OCI-LY7 (cell line): ENCODE results near the gene MCUB. TPM values are rescaled to one million over a fixed set of nuclear protein-coding genes. Genes with fewer than 3 reads are reported as not detected.
A peak's percentile ranks its signal among the peaks of the same experiment; 100 is the strongest.

ENCODE experiments used
- BruUV-seq: library from RNA; stranded (reverse); fragments of 400-500 nt; replicated peaks from 2 replicates; lab custom pipeline; 2021; lab: Mats Ljungman, UMichigan
- CTCF ChIA-PET: fragments of 300-600 bp; sonication (Branson Sonifier 250); formaldehyde crosslinking; loops from one replicate; lab custom pipeline; 2022; ENCODE audit warnings: antibody characterized with exemption; ENCODE audit not compliant: unreplicated experiment; lab: Charles Lee
- POLR2A ChIA-PET: fragments of 300-600 bp; sonication (Branson Sonifier 250); formaldehyde crosslinking; loops from one replicate; lab custom pipeline; 2022; ENCODE audit warnings: antibody characterized with exemption; lab: Charles Lee
- DNase-seq: peaks from one replicate; pipeline ENCODE4 v3.0.0-alpha.2; 2015; ENCODE audit warnings: low spot score
- H2AFZ ChIP-seq: fragments of 200-600 bp; sonication (generic), shearing (Covaris generic); 2 replicates; pipeline ENCODE4 v1.6.1; 2014; ENCODE audit warnings: mild to moderate bottlenecking, antibody characterized with exemption, low read length, moderate library complexity
- H3K27ac ChIP-seq: fragments of 200-600 bp; sonication (generic); 2 replicates; pipeline ENCODE4 v1.5.1; 2014; ENCODE audit warnings: mixed run types, low read depth, mild to moderate bottlenecking, moderate library complexity, low read length, inconsistent platforms; ENCODE audit not compliant: poor library complexity, severe bottlenecking
- H3K36me3 ChIP-seq: fragments of 200-600 bp; sonication (generic); 2 replicates; pipeline ENCODE4 v1.6.1; 2014; ENCODE audit warnings: mild to moderate bottlenecking, antibody characterized with exemption, low read length, moderate library complexity, mixed read lengths; ENCODE audit not compliant: insufficient read depth
- H3K4me1 ChIP-seq: fragments of 200-600 bp; sonication (generic); 2 replicates; pipeline ENCODE4 v1.5.1; 2014; ENCODE audit warnings: mild to moderate bottlenecking, low read length; ENCODE audit not compliant: insufficient read depth, poor library complexity, severe bottlenecking
- H3K4me2 ChIP-seq: fragments of 200-600 bp; sonication (generic); 2 replicates; pipeline ENCODE4 v1.6.1; 2014; ENCODE audit warnings: mild to moderate bottlenecking, low read length
- H3K4me3 ChIP-seq: fragments of 200-600 bp; sonication (generic); 2 replicates; pipeline ENCODE4 v1.5.1; 2014; ENCODE audit warnings: mild to moderate bottlenecking, low read depth, low read length; ENCODE audit not compliant: poor library complexity, severe bottlenecking
- H3K79me2 ChIP-seq: fragments of 200-600 bp; sonication (generic); 2 replicates; pipeline ENCODE4 v1.6.1; 2016; ENCODE audit warnings: low read depth, mild to moderate bottlenecking, low read length, moderate library complexity, mixed read lengths; ENCODE audit not compliant: insufficient read depth
- H3K9me2 ChIP-seq: fragments of 200-600 bp; sonication (generic); 2 replicates; pipeline ENCODE4 v1.6.1; 2016; ENCODE audit warnings: mild to moderate bottlenecking, low read length, mixed read lengths; ENCODE audit not compliant: insufficient read depth
- H3K9me3 ChIP-seq: fragments of 200-600 bp; sonication (generic); 2 replicates; pipeline ENCODE4 v1.6.1; 2014; ENCODE audit warnings: mild to moderate bottlenecking, mixed run types, low read length, mixed read lengths
- H4K20me1 ChIP-seq: fragments of 200-600 bp; sonication (generic); 2 replicates; pipeline ENCODE4 v1.6.1; 2014; ENCODE audit warnings: mild to moderate bottlenecking, antibody characterized with exemption, low read length, moderate library complexity, mixed read lengths; ENCODE audit not compliant: insufficient read depth
- EZH2phosphoT487 ChIP-seq: fragments of 200-600 bp; sonication (generic); IDR thresholded peaks from 2 replicates; pipeline ENCODE4 v1.6.1; 2018; ENCODE audit warnings: low read depth, borderline replicate concordance, mild to moderate bottlenecking, mixed run types, antibody characterized with exemption, low read length, moderate library complexity, mixed read lengths
- intact Hi-C: fragments of 100-400 bp; cut with micrococcal nuclease; formaldehyde crosslinking; loops from one replicate; pipeline ENCODE4 v1.10.0; 2022; ENCODE audit not compliant: unreplicated experiment
- total RNA-seq, 2 experiments: library from RNA; depleted of rRNA in 1 of 2; stranded (reverse); fragments of >200 nt in 1 of 2; shearing (Covaris generic) in 1 of 2; gene quantifications; 2 replicates each; pipeline ENCODE4 v1.2.3, GENCODE V29; 2014 to 2022
- TF ChIP-seq, protein P1 (sequence below): fragments of 200-600 bp; sonication (generic); conservative IDR thresholded peaks from 2 replicates; pipeline ENCODE4 v1.5.1; 2014; ENCODE audit warnings: mild to moderate bottlenecking, antibody characterized with exemption, low read length, moderate library complexity, mixed read lengths

Gene MCUB
- total RNA-seq, 2 experiments from 2014 or later = 40.3 to 64.4 TPM

DNA sequence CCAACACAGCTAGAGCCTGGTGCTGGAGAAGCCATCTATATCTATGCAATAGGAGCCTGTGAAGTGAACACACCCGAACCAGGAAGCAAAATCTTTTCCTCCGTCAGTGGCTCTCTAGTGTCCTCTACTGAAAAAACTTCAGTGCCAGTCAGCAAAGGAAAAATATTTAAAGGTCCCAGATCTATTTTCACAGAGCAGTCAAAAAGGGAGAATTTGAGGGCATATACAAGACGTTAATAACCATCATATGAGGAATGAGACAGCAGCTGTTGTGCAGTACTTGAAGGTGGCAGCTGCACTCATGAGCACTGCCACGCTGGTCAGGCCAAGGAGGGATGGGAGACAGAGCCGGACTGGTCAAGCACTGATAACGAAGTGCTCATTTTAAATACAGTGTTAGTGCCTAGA, 14.4 kb downstream of the MCUB start:
- H2AFZ ChIP-seq = no peak overlapping the region
- H3K4me1 ChIP-seq = no peaks in the 10 kb centered on the region
- no peaks in the 10 kb centered on the region for H3K9me3 ChIP-seq
- CTCF ChIA-PET = no interaction called here
- TF ChIP-seq EZH2phosphoT487 = no peak
- TF ChIP-seq, protein P1, sequence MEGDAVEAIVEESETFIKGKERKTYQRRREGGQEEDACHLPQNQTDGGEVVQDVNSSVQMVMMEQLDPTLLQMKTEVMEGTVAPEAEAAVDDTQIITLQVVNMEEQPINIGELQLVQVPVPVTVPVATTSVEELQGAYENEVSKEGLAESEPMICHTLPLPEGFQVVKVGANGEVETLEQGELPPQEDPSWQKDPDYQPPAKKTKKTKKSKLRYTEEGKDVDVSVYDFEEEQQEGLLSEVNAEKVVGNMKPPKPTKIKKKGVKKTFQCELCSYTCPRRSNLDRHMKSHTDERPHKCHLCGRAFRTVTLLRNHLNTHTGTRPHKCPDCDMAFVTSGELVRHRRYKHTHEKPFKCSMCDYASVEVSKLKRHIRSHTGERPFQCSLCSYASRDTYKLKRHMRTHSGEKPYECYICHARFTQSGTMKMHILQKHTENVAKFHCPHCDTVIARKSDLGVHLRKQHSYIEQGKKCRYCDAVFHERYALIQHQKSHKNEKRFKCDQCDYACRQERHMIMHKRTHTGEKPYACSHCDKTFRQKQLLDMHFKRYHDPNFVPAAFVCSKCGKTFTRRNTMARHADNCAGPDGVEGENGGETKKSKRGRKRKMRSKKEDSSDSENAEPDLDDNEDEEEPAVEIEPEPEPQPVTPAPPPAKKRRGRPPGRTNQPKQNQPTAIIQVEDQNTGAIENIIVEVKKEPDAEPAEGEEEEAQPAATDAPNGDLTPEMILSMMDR = peak; percentile 58
- no peak overlapping the region for H3K27ac ChIP-seq
- intact Hi-C loops = no loop called here
- H3K9me2 ChIP-seq = no peaks in the 10 kb centered on the region
- peak overlapping the region; percentile 33; the same call in 1 of the 2 replicates for H3K4me2 ChIP-seq
- POLR2A ChIA-PET = interaction anchor here (0.9 to 1.8 kb wide), 9 partner anchors 10 to 149 kb away, joined by 3 to 9 read pairs (median 5); partner anchors contain the start of gene MCUB
- H3K79me2 ChIP-seq = peaks cover 84% of the 10 kb centered on the region
- H4K20me1 ChIP-seq = peaks cover 12% of the 10 kb centered on the region; the same call in 1 of the 2 replicates
- no peak overlapping the region for H3K4me3 ChIP-seq
- H3K36me3 ChIP-seq = peaks cover 33% of the 10 kb centered on the region
- DNase-seq = peak; percentile 29
- BruUV-seq = no TSS peak

DNA sequence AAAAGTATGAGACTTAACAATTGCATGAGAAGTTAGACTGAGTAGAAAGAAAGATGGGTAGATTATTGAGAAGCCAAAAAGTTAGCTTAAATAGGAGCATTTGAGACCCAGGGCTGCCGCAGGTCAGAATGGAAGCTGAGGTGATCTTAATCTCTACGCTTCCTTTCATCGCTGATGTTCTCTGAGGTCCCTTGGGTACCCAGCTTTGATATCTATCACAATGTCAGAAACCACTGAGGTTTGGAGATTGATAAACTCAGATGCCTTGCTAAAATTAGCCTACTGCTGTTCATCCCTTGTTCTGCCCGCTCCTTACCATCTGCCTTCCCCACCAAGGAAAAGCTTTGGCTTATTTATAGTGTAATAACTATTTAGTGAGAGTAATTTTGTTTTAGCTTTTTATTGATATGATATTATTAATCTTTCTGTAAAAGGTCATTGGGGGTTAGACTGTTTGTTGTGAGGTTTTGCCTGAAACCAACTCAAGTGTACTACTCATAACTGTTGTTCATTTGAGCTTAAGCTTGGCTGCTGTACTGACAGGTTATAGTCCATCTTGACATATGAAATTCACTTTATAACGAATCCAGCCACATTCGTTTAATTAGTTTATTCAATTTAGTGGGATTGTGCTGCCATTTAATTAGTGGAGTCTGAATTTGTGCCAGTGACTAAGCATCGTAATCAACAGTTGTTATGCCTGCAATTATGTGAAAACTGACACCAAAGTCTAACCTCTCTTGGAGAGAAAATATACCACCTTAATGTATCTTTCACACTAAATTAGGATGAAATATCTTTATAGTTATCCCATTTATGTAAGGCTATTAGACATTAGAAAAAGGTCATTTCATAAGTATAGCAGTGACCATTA, 15.1 kb downstream of the MCUB start:
- DNase-seq = no peak
- Histone ChIP-seq H3K27ac (no peak overlapping the region), H3K9me3 (no peaks in the 10 kb centered on the region), H3K79me2 (peaks cover 82% of the 10 kb centered on the region), H3K36me3 (peaks cover 28% of the 10 kb centered on the region), H3K4me2 (no peak overlapping the region), H3K4me1 (no peaks in the 10 kb centered on the region), H3K9me2 (no peaks in the 10 kb centered on the region), H4K20me1 (peaks cover 12% of the 10 kb centered on the region; the same call in 1 of the 2 replicates), H3K4me3 (no peak overlapping the region), H2AFZ (no peak overlapping the region)
- TF ChIP-seq, protein P1 = no peak
- no peak for TF ChIP-seq EZH2phosphoT487
- ChIA-PET POLR2A (interaction anchor here (0.9 to 1.8 kb wide), 9 partner anchors 9 to 150 kb away, joined by 3 to 9 read pairs (median 5); partner anchors contain the start of gene MCUB), CTCF (no interaction called here)
- BruUV-seq = no TSS peak
- intact Hi-C loops = no loop called here

DNA sequence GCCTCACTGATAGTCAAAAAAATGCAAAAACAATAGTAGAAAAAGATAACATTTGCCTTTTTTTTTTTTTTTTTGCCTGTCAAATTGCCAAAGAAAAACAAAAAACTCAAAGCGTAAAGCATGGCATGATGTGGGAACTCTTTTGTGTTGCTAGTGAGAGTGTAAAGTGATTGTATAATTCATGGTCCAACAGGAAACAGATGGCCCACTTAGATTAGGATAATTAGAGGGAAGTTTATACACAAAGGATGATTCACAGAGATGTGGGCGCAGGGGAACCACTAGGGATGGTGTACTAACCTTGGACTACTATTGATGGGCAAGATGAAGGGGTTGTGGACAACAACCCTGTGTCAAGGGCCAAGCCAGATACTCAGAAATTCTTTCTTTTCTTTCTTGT, 16.4 kb downstream of the MCUB start:
- Histone ChIP-seq H3K9me3 (no peaks in the 10 kb centered on the region), H3K9me2 (no peaks in the 10 kb centered on the region), H2AFZ (no peak overlapping the region), H3K79me2 (peaks cover 71% of the 10 kb centered on the region), H4K20me1 (peaks cover 8% of the 10 kb centered on the region; the same call in 1 of the 2 replicates), H3K27ac (no peak overlapping the region), H3K4me2 (no peak overlapping the region), H3K4me3 (no peak overlapping the region), H3K36me3 (peaks cover 17% of the 10 kb centered on the region), H3K4me1 (no peaks in the 10 kb centered on the region)
- DNase-seq = no peak
- POLR2A ChIA-PET = no interaction called here
- intact Hi-C loops = no loop called here
- BruUV-seq = no TSS peak
- CTCF ChIA-PET = no interaction called here
- TF ChIP-seq EZH2phosphoT487 = no peak
- TF ChIP-seq, protein P1 = no peak
